Measurements from ENCODE around the gene SIPA1L3. TPM values are rescaled to one million over a fixed set of nuclear protein-coding genes. Genes with fewer than 3 reads are reported as not detected.
A peak's percentile ranks its signal among the peaks of the same experiment; 100 is the strongest.

SIPA1L3 gene
- total RNA-seq, 2 experiments from 2014 or later: 15.5 to 17.7 TPM

DNA sequence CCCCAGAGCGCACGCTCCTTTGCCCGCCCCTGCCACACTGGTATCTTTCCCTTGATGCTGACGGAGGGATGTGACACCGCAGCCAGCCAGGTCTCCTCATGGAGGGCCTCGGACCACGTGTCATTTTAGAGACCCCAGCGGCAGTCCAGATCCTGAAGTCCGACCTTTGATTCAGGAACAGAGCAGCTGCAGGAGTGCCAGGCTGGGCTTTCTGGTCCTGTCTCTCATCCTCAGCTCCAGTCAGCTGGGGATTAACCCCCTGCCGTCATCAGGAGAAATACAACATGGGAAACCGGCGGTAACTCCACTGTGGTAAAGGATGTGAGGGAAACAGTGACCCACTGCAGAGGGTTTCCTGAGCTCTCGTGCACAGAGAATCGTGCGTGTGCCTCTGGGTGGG lies 140.6 kb downstream of the SIPA1L3 start:
- TF ChIP-seq, protein P1, sequence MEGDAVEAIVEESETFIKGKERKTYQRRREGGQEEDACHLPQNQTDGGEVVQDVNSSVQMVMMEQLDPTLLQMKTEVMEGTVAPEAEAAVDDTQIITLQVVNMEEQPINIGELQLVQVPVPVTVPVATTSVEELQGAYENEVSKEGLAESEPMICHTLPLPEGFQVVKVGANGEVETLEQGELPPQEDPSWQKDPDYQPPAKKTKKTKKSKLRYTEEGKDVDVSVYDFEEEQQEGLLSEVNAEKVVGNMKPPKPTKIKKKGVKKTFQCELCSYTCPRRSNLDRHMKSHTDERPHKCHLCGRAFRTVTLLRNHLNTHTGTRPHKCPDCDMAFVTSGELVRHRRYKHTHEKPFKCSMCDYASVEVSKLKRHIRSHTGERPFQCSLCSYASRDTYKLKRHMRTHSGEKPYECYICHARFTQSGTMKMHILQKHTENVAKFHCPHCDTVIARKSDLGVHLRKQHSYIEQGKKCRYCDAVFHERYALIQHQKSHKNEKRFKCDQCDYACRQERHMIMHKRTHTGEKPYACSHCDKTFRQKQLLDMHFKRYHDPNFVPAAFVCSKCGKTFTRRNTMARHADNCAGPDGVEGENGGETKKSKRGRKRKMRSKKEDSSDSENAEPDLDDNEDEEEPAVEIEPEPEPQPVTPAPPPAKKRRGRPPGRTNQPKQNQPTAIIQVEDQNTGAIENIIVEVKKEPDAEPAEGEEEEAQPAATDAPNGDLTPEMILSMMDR (IDR thresholded peaks at IDR 0.05): no peak
- peak overlapping the region; percentile 65 for H3K4me3 Mint-ChIP-seq
- CTCF ChIA-PET: interaction anchor here (2.9 kb wide), 1 partner anchor 145 kb away, joined by 18 read pairs; no protein-coding TSS in a partner anchor

DNA sequence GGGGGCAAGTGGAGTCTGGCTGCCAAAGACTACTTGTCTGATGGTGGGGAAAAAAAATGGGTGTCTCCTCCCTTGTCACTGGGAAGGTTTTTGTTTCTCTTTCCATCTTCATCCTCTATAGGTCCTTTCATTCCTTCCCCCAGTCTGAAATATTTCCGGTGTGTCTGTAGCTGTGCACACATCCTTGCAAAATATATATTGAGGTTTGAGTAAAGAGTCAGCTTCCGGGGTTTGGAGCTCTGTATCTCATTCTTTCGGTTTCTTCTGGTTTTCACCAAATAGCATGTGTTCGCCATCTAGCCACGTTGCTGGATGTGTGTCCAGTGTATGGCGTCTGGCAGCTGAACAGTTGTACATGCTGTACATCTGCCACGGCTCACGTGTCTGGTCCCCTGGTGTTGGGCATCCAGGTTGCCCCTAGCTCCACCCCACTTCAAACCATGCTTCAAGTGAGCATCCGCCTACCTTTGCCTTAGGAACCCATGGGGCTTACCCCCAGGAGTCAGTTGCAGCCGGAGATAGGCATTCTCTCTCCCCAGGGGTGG lies 142.2 kb downstream of the SIPA1L3 start:
- H3K4me1 ChIP-seq (ENCODE audit: insufficient read depth, low read length): peaks cover 42% of the 10 kb centered on the region

More for the DNA sequence above, 140.6 kb downstream of the SIPA1L3 start:
- DNase-seq (peak in 2 of 14 experiments; percentile 21 to 30), ATAC-seq (ENCODE audit: poor library complexity) (no peak)
- H3K4me3 ChIP-seq (ENCODE audit: low read length): no peak overlapping the region
- Mint-ChIP-seq H3K36me3 (ENCODE audit: low read depth) (no peaks in the 10 kb centered on the region), H3K9me3 (peaks cover 2% of the 10 kb centered on the region), H3K4me1 (ENCODE audit: low read depth) (peaks cover 47% of the 10 kb centered on the region), H3K27me3 (no peaks in the 10 kb centered on the region), H3K27ac (peak overlapping the region; percentile 98)
- no peaks in the 10 kb centered on the region for H3K36me3 ChIP-seq (ENCODE audit: insufficient read depth, low read length)
- peaks cover 42% of the 10 kb centered on the region for H3K4me1 ChIP-seq (ENCODE audit: insufficient read depth, low read length)
- intact Hi-C loops (cut with DNase I, micrococcal nuclease): loop anchor here (2.0 kb wide), 2 partner anchors 139 to 141 kb away; partner anchors contain the start of genes SIPA1L3 (in 1 of the 2) and WDR87 (in 1 of the 2)
- H3K27ac ChIP-seq (ENCODE audit: low read depth in 1 of 2, low read length in 2 of 2): peak overlapping the region; percentile 78 to 83
- H3K27me3 ChIP-seq (ENCODE audit: control insufficient read depth in 1 of 2, insufficient read depth in 2 of 2, low read length in 2 of 2): no peaks in the 10 kb centered on the region
- no peaks in the 10 kb centered on the region for H3K9me3 ChIP-seq (ENCODE audit: control insufficient read depth in 1 of 2, insufficient read depth in 1 of 2, low read length in 2 of 2)
- POLR2A ChIA-PET: interaction anchor here (2.9 kb wide), 1 partner anchor 141 kb away, joined by 35 read pairs; the partner anchor contains the start of genes SIPA1L3 and WDR87

DNA sequence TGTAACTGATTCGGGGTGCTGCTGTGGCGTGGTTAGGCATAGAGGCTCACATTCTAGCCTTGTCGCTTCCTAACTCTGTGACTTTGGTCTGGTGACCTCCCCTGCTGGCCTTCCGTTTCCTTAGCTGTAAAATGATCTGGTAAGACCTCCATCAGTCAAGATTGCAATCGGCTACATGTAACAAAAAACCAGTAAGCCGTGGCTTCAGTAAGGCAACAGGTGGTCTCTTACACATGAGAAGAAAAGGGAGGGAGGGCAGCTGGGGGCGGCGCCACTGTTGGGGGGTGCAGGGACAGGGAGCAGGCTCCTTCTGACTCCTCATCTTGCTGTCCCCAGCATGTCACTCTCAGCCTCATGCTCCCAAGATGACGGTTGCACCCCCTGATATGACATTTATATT lies 148.0 kb downstream of the SIPA1L3 start:
- intact Hi-C loops (cut with DNase I, micrococcal nuclease): no loop called here
- no peak overlapping the region for H3K4me3 ChIP-seq (ENCODE audit: low read length)
- H3K9me3 Mint-ChIP-seq: peaks cover 2% of the 10 kb centered on the region
- ATAC-seq (ENCODE audit: poor library complexity) (no peak), DNase-seq (no peak)
- peak overlapping the region; percentile 14 for H3K27ac Mint-ChIP-seq
- no peaks in the 10 kb centered on the region for H3K27me3 Mint-ChIP-seq
- TF ChIP-seq, protein P1 (IDR thresholded peaks at IDR 0.05): no peak
- no peak overlapping the region for H3K27ac ChIP-seq (ENCODE audit: low read depth in 1 of 2, low read length in 2 of 2)
- H3K4me1 ChIP-seq (ENCODE audit: insufficient read depth, low read length): peaks cover 8% of the 10 kb centered on the region
- no peaks in the 10 kb centered on the region for H3K36me3 Mint-ChIP-seq (ENCODE audit: low read depth)
- no peaks in the 10 kb centered on the region for H3K9me3 ChIP-seq (ENCODE audit: control insufficient read depth in 1 of 2, insufficient read depth in 1 of 2, low read length in 2 of 2)
- CTCF ChIA-PET: no interaction called here
- H3K27me3 ChIP-seq (ENCODE audit: control insufficient read depth in 1 of 2, insufficient read depth in 2 of 2, low read length in 2 of 2): no peaks in the 10 kb centered on the region
- H3K36me3 ChIP-seq (ENCODE audit: insufficient read depth, low read length): no peaks in the 10 kb centered on the region
- peaks cover 9% of the 10 kb centered on the region for H3K4me1 Mint-ChIP-seq (ENCODE audit: low read depth)
- POLR2A ChIA-PET: interaction anchor here (1.0 kb wide), 1 partner anchor 54 kb away, joined by 3 read pairs; no protein-coding TSS in a partner anchor
- no peak overlapping the region for H3K4me3 Mint-ChIP-seq

More for the DNA sequence above, 142.2 kb downstream of the SIPA1L3 start:
- H3K36me3 Mint-ChIP-seq (ENCODE audit: low read depth): no peaks in the 10 kb centered on the region
- peak overlapping the region; percentile 65 for H3K4me3 Mint-ChIP-seq
- TF ChIP-seq, protein P1 (IDR thresholded peaks at IDR 0.05): no peak
- peak overlapping the region; percentile 49 for H3K4me3 ChIP-seq (ENCODE audit: low read length)
- H3K27ac Mint-ChIP-seq: peak overlapping the region; percentile 98
- H3K36me3 ChIP-seq (ENCODE audit: insufficient read depth, low read length): no peaks in the 10 kb centered on the region
- peak; percentile 88 for ATAC-seq (ENCODE audit: poor library complexity)
- intact Hi-C loops (cut with DNase I, micrococcal nuclease): loop anchor here (2.0 kb wide), 2 partner anchors 140 to 142 kb away; partner anchors contain the start of genes SIPA1L3 (in 1 of the 2) and WDR87 (in 1 of the 2)
- DNase-seq: peak; percentile 27 to 90 (median 44)
- H3K27me3 Mint-ChIP-seq: no peaks in the 10 kb centered on the region
- H3K9me3 Mint-ChIP-seq: peaks cover 2% of the 10 kb centered on the region
- ChIA-PET CTCF (interaction anchor here (0.7 to 2.9 kb wide), 5 partner anchors 20 to 151 kb away, joined by 3 to 18 read pairs (median 4); partner anchors contain the start of genes SIPA1L3 and WDR87), POLR2A (interaction anchor here (0.6 to 2.9 kb wide), 13 partner anchors 10 to 1934 kb away, joined by 3 to 35 read pairs (median 3); partner anchors contain the start of genes FAM98C, POLR2I, PSMD8 and SIPA1L3)
- no peaks in the 10 kb centered on the region for H3K27me3 ChIP-seq (ENCODE audit: control insufficient read depth in 1 of 2, insufficient read depth in 2 of 2, low read length in 2 of 2)
- peaks cover 39% of the 10 kb centered on the region for H3K4me1 Mint-ChIP-seq (ENCODE audit: low read depth)
- H3K27ac ChIP-seq (ENCODE audit: low read depth in 1 of 2, low read length in 2 of 2): peak overlapping the region; percentile 78 to 83
- H3K9me3 ChIP-seq (ENCODE audit: control insufficient read depth in 1 of 2, insufficient read depth in 1 of 2, low read length in 2 of 2): no peaks in the 10 kb centered on the region
